DND-41 (cell line): ENCODE data around the gene SH3RF3.

Source experiments
- EZH2 ChIP-seq: IDR thresholded peaks from 3 replicates; pipeline ENCODE4 v1.6.1; 2012; ENCODE audit warnings: borderline replicate concordance, low read depth, mild to moderate bottlenecking, moderate library complexity, low read length, inconsistent platforms; ENCODE audit not compliant: severe bottlenecking
- TF ChIP-seq, protein P1 (sequence below): IDR thresholded peaks from 2 replicates; pipeline ENCODE4 v1.5.1; 2012; ENCODE audit warnings: borderline replicate concordance, low read length, moderate library complexity, mild to moderate bottlenecking; ENCODE audit not compliant: poor library complexity, severe bottlenecking; ENCODE audit errors: extremely low read depth

DNA sequence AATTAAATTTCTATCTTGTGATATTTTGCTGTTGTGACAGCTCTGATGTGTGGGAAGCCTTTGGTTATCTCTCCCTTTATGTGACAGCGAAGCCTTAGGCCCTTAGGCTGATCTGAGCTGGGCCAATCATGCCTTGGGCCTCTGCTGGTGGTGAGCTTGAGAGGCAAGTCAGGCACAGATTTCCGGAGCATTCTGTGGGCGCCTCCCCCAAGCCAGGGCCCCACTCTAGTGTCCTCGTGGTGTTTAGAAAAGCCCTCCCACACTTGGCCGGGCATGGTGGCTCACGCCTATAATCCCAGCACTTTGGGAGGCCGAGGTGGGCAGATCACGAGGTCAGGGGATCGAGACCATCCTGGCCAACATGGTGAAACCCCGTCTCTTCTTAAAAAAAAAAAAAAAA is 239.8 kb downstream of the SH3RF3 start:
- TF ChIP-seq EZH2: no peak
- TF ChIP-seq, protein P1, sequence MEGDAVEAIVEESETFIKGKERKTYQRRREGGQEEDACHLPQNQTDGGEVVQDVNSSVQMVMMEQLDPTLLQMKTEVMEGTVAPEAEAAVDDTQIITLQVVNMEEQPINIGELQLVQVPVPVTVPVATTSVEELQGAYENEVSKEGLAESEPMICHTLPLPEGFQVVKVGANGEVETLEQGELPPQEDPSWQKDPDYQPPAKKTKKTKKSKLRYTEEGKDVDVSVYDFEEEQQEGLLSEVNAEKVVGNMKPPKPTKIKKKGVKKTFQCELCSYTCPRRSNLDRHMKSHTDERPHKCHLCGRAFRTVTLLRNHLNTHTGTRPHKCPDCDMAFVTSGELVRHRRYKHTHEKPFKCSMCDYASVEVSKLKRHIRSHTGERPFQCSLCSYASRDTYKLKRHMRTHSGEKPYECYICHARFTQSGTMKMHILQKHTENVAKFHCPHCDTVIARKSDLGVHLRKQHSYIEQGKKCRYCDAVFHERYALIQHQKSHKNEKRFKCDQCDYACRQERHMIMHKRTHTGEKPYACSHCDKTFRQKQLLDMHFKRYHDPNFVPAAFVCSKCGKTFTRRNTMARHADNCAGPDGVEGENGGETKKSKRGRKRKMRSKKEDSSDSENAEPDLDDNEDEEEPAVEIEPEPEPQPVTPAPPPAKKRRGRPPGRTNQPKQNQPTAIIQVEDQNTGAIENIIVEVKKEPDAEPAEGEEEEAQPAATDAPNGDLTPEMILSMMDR: no peak
